Middle frontal gyrus (tissue), 1 donor: ENCODE measurements around the gene ATP6V0A4.
"Not testable (repeated sequence)": the region's sequence is repeated elsewhere in the genome, so short reads cannot be mapped to it uniquely, and the experiment has no call there.

Experiments used
- DNase-seq: peaks from one replicate; pipeline ENCODE4 v3.0.0-alpha.2; 2015; ENCODE audit warnings: low spot score; ENCODE audit errors: extremely low spot score

Gene ATP6V0A4

DNA sequence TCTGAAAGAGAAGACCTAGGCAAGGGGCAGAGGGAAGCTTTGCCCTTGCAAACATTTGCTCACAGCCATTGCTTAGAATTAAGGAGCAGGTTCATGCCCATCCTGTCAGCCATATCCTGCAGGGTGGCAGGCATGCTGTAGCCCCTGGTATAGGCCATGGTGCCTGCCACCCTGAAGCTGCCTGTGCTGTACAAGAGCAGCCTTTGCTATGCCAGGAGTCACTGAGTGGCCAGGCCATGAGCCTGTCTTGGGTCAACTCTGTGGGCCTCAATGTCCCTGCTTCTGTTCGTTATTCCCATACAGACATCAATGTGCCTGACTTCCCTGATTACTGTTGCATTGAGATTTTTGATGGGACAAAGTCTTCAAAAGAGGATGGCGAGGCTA lies 96.5 kb downstream of the ATP6V0A4 start:
- DNase-seq: no peak

DNA sequence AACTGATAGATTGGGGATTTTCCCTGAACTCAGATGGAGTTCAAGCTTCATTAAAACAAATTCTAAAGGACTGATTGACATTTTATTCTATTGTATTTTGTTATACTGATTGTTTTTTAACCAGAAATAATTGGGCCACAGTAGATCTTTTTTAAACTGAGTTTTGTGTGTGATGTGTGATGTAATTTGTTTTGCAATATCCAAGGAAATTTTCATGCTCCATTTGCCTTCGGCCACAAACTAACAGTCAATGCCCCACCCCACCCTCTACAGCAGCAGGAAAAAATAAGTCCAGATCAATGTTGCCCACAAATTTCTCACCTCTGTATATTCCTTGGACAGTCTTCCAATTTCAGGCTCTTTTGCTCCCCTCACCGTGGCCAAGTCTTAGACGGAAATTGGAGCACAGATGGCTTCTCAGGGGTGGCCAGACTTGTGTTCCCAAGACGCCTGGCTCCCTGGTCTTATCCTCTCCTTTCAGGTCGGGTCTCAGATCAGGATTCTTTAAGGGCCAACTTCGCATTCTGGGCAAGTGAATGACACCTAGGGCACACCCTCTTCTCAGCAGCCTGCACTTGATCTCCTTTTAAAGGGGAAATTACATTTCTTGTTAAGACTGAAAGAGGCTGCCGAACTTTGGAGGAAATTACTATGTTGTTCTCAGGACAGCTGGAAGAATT lies 97.0 kb downstream of the ATP6V0A4 start, which contains the start of gene SVOPL:
TSS of gene SVOPL (minus strand) at position 506 of the 680 bp plus-strand sequence. CDS start 22,317 bp downstream, outside the sequence.
- no peak for DNase-seq

DNA sequence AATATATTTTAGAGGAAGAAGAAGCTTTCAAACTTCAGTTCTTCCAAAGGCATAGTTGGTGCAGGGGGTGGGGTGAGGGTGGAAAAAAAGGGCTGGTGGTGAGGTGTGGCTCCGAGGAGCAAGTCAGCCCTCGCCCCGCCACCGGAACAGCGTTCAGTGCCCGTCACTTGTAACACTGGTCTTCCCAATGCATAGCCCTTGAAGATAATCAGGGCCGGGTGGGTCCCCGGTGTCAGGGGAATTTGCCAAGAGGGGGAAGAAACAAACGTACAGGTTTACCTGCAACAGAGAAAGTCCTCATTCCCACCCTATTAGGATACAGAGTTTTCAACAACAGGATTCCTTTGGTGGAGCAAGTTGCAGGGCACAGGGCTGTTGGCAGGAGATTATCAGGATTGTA lies 98.3 kb downstream of the ATP6V0A4 start:
- DNase-seq: no peak

DNA sequence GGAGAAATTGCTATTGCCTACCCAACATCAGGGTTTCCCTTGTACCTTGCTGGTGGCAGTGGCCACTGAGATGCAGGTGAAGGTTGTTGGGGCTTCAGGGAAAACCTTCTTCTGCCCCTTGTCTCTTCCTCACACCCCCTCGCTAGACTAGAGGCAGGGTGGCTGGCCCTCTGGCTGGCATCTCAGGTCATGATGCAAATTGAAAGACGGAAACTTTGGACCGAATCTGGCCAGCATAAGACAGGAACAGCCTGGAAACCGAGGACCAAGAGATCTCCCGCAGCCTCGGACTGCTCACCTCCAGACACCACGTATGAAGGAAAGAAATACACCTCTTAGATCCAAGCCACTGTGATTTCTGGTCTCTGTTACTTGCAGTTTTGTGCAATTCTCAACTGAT lies 99.7 kb downstream of the ATP6V0A4 start:
- DNase-seq: no peak

DNA sequence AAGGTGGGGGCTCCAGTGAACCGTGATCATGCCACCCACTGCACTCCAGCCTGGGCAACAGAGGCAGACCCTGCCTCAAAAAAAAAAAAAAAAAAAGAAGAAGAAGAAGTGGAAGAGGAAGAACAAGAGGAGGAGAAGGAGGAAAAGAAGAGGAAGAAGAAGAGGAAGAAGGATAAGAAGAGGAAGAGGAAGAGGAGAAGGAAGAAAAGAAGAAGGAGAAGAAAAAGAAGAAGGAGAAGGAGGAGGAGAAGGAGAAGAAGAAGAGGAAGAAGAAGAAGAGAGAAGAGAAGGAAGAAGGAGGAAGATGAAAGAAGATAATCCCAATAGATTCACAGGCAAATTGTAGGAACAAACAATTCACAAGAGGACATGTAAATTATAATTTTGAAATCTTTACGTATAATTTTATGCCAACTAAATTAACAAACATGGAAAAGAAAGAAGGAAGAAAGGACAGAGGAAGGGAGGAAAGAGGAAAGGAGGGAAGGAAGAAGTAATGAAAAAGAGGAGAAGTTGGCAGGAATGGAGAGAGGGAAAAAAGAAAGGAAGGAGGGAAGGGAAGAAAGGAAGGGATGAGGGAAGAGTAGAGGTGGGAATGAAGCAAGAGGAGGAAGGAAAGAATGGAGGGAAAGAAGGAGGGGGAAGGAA lies 100.3 kb downstream of the ATP6V0A4 start:
- DNase-seq: no peak

DNA sequence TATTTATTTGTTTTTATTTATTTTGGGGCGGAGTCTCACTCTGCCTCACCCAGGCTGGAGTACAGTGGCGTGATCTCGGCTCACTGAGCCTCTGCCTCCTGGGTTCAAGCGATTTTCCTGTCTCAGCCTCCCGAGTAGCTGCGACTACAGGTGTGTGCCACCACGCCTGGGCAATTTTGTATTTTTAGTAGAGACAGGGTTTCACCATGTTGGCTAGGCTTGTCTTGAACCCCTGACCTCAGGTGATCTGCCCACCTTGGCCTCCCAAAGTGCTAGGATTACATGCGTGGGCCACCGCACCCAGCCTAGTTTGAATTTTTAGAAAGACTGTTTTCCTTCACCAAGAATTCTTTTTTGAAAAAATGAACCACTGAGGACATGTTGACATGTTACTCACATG lies 102.2 kb downstream of the ATP6V0A4 start:
- DNase-seq: not testable (repeated sequence)

DNA sequence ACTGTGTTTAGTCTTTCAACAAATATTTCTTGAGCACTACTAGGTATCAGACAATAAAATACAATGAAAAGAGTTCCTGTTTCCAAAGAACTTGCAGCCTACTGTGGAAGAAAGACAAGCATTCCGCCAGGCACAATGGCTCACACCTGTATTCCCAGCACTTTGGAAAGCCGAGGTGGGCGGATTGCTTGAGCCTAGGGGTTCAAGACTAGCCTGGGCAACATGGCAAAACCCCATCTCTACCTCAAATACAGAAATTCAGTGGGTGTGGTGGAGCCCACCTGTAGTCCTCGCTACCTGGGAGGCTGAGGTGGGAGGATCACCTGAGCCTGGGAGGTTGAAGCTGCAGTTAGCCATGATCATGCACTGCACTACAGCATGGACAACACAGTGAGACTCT lies 102.9 kb downstream of the ATP6V0A4 start:
- DNase-seq: no peak

DNA sequence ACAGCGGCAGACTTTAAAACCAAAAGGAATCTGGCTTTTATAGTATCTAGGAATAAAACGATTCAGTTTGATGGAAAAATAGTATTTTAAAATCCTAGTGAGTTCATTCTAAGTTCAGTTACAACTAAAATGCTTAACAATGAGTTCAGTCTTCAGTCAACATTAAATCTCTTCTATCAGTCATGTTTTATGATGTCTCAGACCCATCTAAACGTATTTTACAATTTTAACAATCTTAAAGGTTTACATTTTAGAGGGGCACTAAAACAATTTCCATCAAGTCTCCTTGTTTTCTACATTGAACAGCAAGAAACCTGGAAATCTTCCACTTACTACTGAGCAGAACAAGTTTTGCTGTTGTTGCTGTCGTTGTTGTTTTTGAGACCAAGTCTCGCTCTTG lies 106.8 kb downstream of the ATP6V0A4 start:
- no peak for DNase-seq

DNA sequence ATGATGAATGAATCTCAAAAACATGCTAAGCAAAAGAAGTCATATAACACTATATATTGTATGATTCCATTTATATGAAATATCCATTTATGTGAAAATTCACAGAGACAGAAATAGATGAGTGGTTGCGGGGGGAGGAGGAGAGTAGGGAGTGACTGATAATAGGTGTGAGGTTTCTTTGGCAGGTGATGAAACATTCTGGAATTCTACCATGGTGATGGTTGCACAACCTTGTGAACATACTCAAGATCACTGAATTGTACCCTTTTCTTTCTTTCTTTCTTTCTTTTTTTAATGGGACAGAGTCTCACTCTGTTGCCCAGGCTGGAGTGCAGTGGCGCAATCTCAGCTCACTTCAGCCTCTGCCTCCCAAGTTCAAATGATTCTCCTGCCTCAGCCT lies 107.5 kb downstream of the ATP6V0A4 start:
- no peak for DNase-seq

DNA sequence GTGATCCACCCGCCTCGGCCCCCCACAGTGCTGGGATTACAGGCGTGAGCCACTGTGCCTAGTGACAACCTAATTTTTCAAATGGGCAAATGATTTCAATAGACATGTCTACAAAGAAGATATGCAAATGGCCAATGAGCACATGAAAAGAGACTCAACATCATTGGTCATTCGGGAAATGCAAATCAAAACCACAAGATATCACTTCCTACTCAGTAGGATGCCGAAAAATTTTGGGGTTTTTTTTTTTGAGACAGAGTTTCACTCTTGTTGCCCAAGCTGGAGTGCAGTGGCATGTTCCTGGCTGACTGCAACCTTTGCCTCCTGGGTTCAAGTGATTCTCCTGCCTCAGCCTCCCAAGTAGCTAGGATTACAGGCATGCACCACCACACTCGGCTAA lies 110.0 kb downstream of the ATP6V0A4 start:
- not testable (repeated sequence) for DNase-seq

DNA sequence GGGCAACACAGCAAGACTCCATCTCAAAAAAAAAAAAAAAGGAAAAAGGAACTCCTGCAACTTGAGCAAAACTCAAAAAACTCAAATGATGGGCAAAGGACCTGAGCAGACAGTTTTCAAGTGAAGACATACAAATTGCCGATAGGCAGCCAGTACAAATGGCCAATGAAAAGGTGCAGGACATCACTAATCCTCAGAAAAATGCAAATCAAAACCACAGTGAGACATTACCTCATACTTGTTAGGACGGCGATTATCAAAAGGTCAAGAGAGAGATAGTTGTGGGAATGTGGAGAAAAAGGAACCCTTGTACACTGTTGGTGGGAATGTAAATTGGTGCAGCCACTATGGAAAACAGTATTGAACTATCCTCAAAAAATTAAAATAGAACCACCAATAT lies 113.7 kb downstream of the ATP6V0A4 start:
- no peak for DNase-seq

DNA sequence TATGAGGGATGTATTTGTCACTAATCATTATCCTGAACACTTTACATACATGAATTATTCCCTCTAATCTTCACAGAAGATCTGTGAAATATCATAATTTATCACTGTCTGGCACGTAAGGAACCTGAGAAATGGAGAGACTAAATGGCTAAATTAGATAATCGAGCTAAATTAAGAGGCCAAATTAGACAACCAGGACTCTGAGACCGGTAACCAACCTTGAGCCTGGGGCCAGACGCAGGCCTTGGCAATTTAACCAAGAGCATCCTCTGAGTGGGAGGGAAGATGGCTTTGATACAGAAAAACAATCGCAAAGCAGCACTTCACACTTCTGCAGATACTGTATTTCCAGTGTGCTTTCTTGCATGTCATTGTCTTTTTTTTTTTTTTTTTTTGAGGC lies 118.2 kb downstream of the ATP6V0A4 start:
- no peak for DNase-seq

DNA sequence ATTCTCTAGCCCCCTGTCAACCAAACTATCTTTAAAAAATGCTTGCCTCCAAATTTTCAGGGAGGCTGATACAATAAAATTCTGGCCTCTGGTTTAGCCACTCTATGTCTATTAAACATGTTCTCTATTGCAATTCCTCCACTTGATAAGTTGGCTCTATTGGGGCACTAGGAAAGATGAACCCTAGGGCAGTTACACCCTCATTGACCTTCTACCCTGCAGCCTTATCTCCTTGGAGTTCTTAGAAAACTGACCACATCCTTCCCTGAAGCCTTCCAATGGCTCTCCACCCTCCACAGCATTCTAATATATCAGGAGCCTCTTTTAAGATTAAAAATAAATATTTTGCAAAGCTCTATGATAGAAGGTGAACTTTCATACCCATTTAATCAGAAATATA lies 127.4 kb downstream of the ATP6V0A4 start:
- DNase-seq: no peak

DNA sequence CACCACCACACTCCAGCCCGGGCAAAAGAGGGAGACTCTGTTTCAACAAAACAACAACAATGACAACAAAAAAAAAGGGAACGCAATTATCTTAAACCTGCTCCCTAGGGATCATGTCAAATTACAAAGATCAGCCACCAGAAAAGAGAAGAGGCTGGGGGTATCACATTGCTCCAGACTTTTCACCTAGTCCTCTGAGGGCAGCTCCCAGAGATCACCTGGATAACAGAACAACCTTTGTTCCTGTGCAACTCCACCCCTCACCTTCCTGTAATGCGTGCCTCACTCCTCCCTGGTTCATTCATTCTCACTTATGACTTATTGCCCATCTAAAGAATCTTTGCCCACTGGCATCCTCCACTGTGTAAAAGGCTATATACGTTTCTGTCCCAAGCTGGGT lies 128.6 kb downstream of the ATP6V0A4 start:
- DNase-seq: no peak

DNA sequence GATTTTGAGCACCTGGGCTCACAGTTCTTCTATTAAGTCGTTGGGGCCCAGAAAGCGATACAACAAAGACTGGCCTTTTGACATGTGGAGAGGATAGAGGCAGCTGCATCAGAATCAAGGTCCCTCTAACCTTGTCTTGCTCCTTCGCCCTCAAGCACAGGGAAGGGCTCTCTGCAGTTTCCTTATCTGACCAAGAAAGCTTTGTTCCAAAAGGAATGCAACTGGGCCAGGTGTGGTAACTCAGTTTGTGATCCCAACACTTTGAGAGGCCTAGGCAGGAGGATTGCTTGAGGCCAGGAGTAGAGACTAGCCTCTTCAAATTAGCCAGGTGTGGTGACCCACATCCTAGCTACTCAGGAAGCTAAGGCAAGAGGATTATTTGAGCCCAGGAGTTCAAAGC lies 129.1 kb downstream of the ATP6V0A4 start:
- DNase-seq: no peak

DNA sequence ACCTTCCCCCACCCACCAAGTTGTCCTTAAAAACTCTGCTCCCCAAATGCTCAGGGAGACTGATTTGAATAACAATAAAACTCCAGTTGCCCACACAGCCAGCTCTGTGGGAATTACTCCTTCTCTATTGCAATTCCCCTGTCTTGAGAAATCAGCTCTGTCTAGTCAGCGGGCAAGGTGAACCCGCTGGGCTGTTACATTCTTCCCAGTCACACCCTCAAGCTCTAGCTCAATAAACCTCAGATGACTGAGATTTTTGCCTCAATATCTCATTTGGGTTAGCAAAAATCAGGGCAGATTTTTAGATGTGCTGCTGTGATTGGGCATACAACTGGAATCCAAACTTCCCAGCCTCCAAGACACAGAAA lies 129.8 kb downstream of the ATP6V0A4 start:
- no peak for DNase-seq

DNA sequence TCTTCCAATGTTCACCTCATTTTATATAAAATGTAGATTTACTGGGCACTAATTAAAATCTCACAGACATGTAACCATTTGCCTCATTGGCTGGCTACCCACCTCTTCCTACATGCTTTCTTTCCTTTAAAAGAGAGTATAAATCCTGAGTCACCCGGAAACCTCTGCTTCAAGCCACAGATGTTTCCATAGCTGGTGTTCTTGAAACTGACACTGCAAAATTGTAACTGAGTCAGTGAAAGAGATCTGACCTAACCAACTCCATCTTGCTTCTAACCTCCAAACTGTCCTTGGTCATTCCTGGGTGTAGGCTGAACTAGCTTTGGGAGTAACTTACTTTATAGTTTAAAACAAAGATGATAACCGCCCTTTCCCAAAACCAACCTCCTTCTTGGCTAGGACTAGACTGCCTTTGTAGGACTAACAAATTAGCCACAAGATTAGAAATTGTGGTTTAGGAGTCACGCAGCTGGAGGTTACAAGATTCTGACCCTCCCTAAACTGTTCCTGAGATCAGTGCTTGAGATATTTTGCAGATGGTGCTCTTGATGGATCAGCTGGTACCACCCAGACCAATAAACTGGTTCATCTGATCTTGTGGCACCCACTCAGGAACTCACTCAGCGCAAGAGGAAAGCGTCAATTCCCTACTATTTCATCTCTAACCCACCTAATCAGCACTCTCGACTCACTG lies 130.3 kb downstream of the ATP6V0A4 start:
- DNase-seq: no peak

DNA sequence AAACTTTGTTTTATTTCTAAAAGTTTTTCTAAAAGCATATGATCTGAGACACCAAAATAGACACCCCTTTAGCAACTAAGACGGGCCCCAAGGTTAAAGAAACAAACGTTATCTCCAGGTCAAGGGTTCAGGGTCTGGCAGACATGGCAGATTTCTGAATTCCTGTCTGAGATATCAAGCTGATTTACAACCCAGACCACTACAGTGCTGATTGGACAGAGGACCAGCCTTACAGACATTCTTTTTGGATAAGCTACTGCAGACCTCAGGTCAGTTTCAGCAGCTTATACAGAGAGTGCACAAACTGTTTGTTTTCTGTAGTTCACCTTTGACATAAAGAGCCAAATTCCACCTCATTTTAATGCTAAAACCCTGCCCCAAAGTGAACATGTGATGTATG lies 131.6 kb downstream of the ATP6V0A4 start:
- no peak for DNase-seq

DNA sequence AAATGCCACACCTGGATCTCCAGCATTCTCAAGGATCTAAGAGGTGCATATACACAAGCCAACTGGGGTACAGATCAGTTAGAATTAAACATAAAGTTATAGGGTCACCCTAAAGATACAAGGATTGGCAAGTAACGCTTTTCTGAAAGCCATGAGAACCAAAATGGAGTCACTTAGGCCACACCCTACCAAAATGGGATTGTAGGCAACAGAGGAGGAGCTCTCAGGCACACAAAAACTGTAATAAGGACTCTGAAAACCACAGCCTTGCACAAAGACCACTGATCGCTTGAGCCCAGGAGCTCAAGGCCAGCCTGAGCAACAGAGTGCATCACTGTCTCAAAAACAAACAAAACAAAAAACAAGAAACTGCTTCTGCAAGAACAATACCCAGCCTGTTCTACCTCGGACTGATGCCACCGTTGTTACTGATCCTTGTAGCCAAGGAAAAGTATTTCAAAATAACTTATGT lies 132.3 kb downstream of the ATP6V0A4 start:
- DNase-seq: no peak

DNA sequence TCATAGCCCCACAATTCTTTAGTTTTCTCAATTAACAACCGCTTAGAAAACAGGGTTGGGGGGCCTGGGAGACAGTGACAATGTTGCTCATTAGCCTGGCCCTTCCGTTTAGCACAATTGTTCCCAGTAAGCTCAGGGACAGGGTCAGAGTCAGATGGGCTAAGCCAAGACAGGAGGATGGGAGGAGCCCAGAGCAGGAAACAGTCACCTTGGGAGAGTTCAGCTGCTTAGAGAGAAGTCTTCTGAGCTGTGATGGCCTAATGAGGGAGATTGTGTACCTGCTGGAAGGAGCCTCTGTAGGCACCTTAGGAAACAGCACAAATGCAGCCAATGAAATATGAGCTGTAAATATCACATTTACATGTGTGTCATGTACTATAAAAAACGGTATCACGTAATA lies 132.7 kb downstream of the ATP6V0A4 start:
- no peak for DNase-seq

DNA sequence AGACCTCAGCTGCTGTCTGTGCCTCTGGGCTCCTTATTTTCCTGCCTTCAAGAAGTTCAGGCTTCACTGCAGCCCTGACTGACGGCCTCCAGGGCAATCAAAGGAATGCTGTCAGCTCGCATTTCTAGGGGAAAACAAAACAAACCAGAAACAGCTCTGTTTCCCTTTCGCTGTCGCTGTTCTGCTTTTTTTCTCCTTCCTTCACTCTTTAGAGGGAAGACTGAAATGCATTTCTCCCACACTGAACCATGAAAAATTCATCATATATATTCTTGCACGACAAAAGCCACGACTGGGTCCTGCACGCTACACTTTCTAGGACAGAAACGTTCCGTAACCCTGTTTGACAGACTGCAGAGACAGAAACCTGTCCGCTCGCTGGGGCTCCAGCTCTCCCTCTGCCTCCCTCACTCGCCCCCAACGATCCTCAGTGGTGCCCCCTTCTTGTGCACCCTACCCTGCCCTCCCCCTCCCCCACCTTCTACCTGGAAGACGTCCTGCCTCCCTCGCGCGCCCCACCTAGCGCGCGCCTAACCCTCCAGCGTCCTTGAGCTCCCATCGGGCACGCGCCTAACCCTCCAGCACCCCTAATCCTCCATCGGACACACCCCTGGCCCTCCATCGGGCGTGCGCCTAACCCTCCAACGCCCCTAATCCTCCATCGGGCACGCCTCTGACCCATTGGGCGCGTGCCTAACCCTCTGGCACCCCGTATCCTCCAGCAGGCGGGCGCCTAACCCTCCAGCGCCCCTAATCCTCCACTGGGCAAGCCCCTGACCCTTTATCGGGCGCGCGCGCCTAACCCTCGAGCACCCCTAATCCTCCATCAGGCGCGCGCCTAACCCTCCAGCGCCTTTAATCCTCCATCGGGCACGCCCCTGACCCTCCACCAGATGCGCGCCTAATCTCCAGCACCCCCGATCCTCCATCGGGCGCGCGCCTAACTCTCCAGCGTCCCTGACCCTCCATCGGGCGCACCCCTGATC lies 134.0 kb downstream of the ATP6V0A4 start:
- DNase-seq: no peak

DNA sequence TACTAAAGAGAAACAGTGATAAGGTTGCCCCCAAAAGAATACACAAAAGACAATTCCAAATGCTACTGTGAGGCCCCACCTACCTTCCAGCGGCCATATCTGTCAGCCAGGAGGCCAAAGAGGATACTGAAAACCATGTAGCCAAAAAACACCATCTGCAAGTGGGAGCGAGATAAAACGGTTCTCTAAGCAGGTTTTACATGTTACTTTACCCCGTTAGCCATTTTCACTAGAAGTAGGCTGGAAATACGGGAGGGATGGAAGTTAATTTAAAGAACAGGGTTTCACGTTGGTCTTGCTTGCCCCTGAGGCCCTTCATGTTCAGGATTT lies 135.0 kb downstream of the ATP6V0A4 start:
- DNase-seq: no peak
